ENCODE measurements around the gene PRKAR1A.

PRKAR1A gene

GRCh38 chr17:68568581-68568980 lies 56.4 kb downstream of the PRKAR1A start:
- no peak overlapping the region for H4K91ac ChIP-seq (ENCODE audit: low read depth, low read length, poor library complexity)
- no peak overlapping the region for H3K4me3 ChIP-seq (ENCODE audit: low read length in 2 of 2)
- H3K23ac ChIP-seq (ENCODE audit: low read depth, low read length, poor library complexity): no peak overlapping the region
- H3K27ac ChIP-seq (replicated peaks; ENCODE audit: low read length): no peak overlapping the region
- peaks cover 0 to 27% (median 0%) of the 10 kb centered on the region in 3 experiments for H3K27me3 ChIP-seq (ENCODE audit: control insufficient read depth in 3 of 3, insufficient read depth in 3 of 3, low read depth in 1 of 3, low read length in 3 of 3)
- H3K4ac ChIP-seq (ENCODE audit: low read length): no peak overlapping the region
- no peak overlapping the region for H2BK120ac ChIP-seq (ENCODE audit: low read depth, low read length)
- H2AFZ ChIP-seq (ENCODE audit: low read length): no peak overlapping the region
- H3K9ac ChIP-seq (ENCODE audit: low read depth, low read length, poor library complexity): no peak overlapping the region
- H3K18ac ChIP-seq (ENCODE audit: low read length): no peak overlapping the region
- H3K79me1 ChIP-seq (ENCODE audit: low read depth, low read length): no peaks in the 10 kb centered on the region
- H4K8ac ChIP-seq (ENCODE audit: low read depth, low read length): no peak overlapping the region
- H3K36me3 ChIP-seq (replicated peaks in 1 of 2; ENCODE audit: control insufficient read depth in 2 of 2, insufficient read depth in 2 of 2, low read length in 2 of 2): no peaks in the 10 kb centered on the region
- H3K4me1 ChIP-seq (ENCODE audit: control insufficient read depth in 2 of 2, insufficient read depth in 1 of 2, low read depth in 1 of 2, low read length in 2 of 2): no peaks in the 10 kb centered on the region
- no peak overlapping the region for H3K4me2 ChIP-seq (ENCODE audit: insufficient read depth, low read length, poor library complexity, severe bottlenecking)
- no peak overlapping the region for H2AK5ac ChIP-seq (ENCODE audit: low read depth, low read length)
- no CpG with 5 or more reads among the region's 2 CpGs for WGBS, 2 donors (ENCODE audit: extremely low coverage in 2 of 2, insufficient read length in 2 of 2, insufficient replicate concordance in 1 of 2)
- no peak overlapping the region for H2BK12ac ChIP-seq (ENCODE audit: low read length)
- H2BK5ac ChIP-seq (ENCODE audit: low read length): no peak overlapping the region
- no peaks in the 10 kb centered on the region for H3K9me3 ChIP-seq (replicated peaks in 1 of 2; ENCODE audit: control insufficient read depth in 2 of 2, insufficient read depth in 1 of 2, low read depth in 1 of 2, low read length in 2 of 2)
- no peak for DNase-seq (ENCODE audit: low spot score)
- H2BK15ac ChIP-seq (ENCODE audit: low read length): no peak overlapping the region
- H3K14ac ChIP-seq (ENCODE audit: low read length): no peak overlapping the region

GRCh38 chr17:68569346-68569745 lies 57.1 kb downstream of the PRKAR1A start:
- Histone ChIP-seq H3K4me3 (ENCODE audit: low read length in 2 of 2) (no peak overlapping the region), H3K9ac (ENCODE audit: low read depth, low read length, poor library complexity) (no peak overlapping the region), H3K4ac (ENCODE audit: low read length) (no peak overlapping the region), H3K79me1 (ENCODE audit: low read depth, low read length) (no peaks in the 10 kb centered on the region), H2BK5ac (ENCODE audit: low read length) (no peak overlapping the region), H3K9me3 (replicated peaks in 1 of 2; ENCODE audit: control insufficient read depth in 2 of 2, insufficient read depth in 1 of 2, low read depth in 1 of 2, low read length in 2 of 2) (no peaks in the 10 kb centered on the region), H2BK120ac (ENCODE audit: low read depth, low read length) (no peak overlapping the region), H2BK15ac (ENCODE audit: low read length) (no peak overlapping the region), H3K36me3 (replicated peaks in 1 of 2; ENCODE audit: control insufficient read depth in 2 of 2, insufficient read depth in 2 of 2, low read length in 2 of 2) (no peaks in the 10 kb centered on the region), H3K18ac (ENCODE audit: low read length) (no peak overlapping the region), H4K8ac (ENCODE audit: low read depth, low read length) (no peak overlapping the region), H3K4me2 (ENCODE audit: insufficient read depth, low read length, poor library complexity, severe bottlenecking) (no peak overlapping the region), H3K27ac (replicated peaks; ENCODE audit: low read length) (no peak overlapping the region), H3K27me3 (ENCODE audit: control insufficient read depth in 3 of 3, insufficient read depth in 3 of 3, low read depth in 1 of 3, low read length in 3 of 3) (peaks cover 0 to 27% (median 0%) of the 10 kb centered on the region in 3 experiments), H3K14ac (ENCODE audit: low read length) (no peak overlapping the region), H4K91ac (ENCODE audit: low read depth, low read length, poor library complexity) (no peak overlapping the region), H3K23ac (ENCODE audit: low read depth, low read length, poor library complexity) (no peak overlapping the region), H2AK5ac (ENCODE audit: low read depth, low read length) (no peak overlapping the region), H2BK12ac (ENCODE audit: low read length) (no peak overlapping the region), H2AFZ (ENCODE audit: low read length) (no peak overlapping the region), H3K4me1 (ENCODE audit: control insufficient read depth in 2 of 2, insufficient read depth in 1 of 2, low read depth in 1 of 2, low read length in 2 of 2) (no peaks in the 10 kb centered on the region)
- no peak for DNase-seq (ENCODE audit: low spot score)

GRCh38 chr17:68570526-68570925 lies 58.3 kb downstream of the PRKAR1A start:
- H3K4me3 ChIP-seq (ENCODE audit: low read length in 2 of 2): no peak overlapping the region
- no peak overlapping the region for H4K8ac ChIP-seq (ENCODE audit: low read depth, low read length)
- H3K4me1 ChIP-seq (ENCODE audit: control insufficient read depth in 2 of 2, insufficient read depth in 1 of 2, low read depth in 1 of 2, low read length in 2 of 2): no peaks in the 10 kb centered on the region
- no peak overlapping the region for H4K91ac ChIP-seq (ENCODE audit: low read depth, low read length, poor library complexity)
- H3K4me2 ChIP-seq (ENCODE audit: insufficient read depth, low read length, poor library complexity, severe bottlenecking): no peak overlapping the region
- WGBS, 2 donors (ENCODE audit: extremely low coverage in 2 of 2, insufficient read length in 2 of 2, insufficient replicate concordance in 1 of 2): no CpG with 5 or more reads among the region's 1 CpG
- no peak overlapping the region for H2BK12ac ChIP-seq (ENCODE audit: low read length)
- no peaks in the 10 kb centered on the region for H3K9me3 ChIP-seq (replicated peaks in 1 of 2; ENCODE audit: control insufficient read depth in 2 of 2, insufficient read depth in 1 of 2, low read depth in 1 of 2, low read length in 2 of 2)
- no peak overlapping the region for H2BK15ac ChIP-seq (ENCODE audit: low read length)
- no peak overlapping the region for H2BK120ac ChIP-seq (ENCODE audit: low read depth, low read length)
- H2BK5ac ChIP-seq (ENCODE audit: low read length): no peak overlapping the region
- H2AFZ ChIP-seq (ENCODE audit: low read length): no peak overlapping the region
- no peak overlapping the region for H3K9ac ChIP-seq (ENCODE audit: low read depth, low read length, poor library complexity)
- H3K18ac ChIP-seq (ENCODE audit: low read length): no peak overlapping the region
- no peak overlapping the region for H3K27ac ChIP-seq (replicated peaks; ENCODE audit: low read length)
- H3K4ac ChIP-seq (ENCODE audit: low read length): no peak overlapping the region
- no peak overlapping the region for H3K23ac ChIP-seq (ENCODE audit: low read depth, low read length, poor library complexity)
- peaks cover 0 to 19% (median 0%) of the 10 kb centered on the region in 3 experiments for H3K27me3 ChIP-seq (ENCODE audit: control insufficient read depth in 3 of 3, insufficient read depth in 3 of 3, low read depth in 1 of 3, low read length in 3 of 3)
- no peaks in the 10 kb centered on the region for H3K36me3 ChIP-seq (replicated peaks in 1 of 2; ENCODE audit: control insufficient read depth in 2 of 2, insufficient read depth in 2 of 2, low read length in 2 of 2)
- no peak overlapping the region for H2AK5ac ChIP-seq (ENCODE audit: low read depth, low read length)
- no peak for DNase-seq (ENCODE audit: low spot score)
- H3K79me1 ChIP-seq (ENCODE audit: low read depth, low read length): no peaks in the 10 kb centered on the region
- H3K14ac ChIP-seq (ENCODE audit: low read length): no peak overlapping the region

- peaks cover 0 to 9% (median 0%) of the 10 kb centered on the region in 3 experiments for H3K27me3 ChIP-seq (ENCODE audit: control insufficient read depth in 3 of 3, insufficient read depth in 3 of 3, low read depth in 1 of 3, low read length in 3 of 3)
- H3K14ac ChIP-seq (ENCODE audit: low read length): no peak overlapping the region
- no peak overlapping the region for H3K18ac ChIP-seq (ENCODE audit: low read length)
- H2BK15ac ChIP-seq (ENCODE audit: low read length): no peak overlapping the region
- H3K4ac ChIP-seq (ENCODE audit: low read length): no peak overlapping the region
- H2AFZ ChIP-seq (ENCODE audit: low read length): no peak overlapping the region
- no peak overlapping the region for H2AK5ac ChIP-seq (ENCODE audit: low read depth, low read length)
- no peak overlapping the region for H2BK12ac ChIP-seq (ENCODE audit: low read length)
- H3K9me3 ChIP-seq (replicated peaks in 1 of 2; ENCODE audit: control insufficient read depth in 2 of 2, insufficient read depth in 1 of 2, low read depth in 1 of 2, low read length in 2 of 2): no peaks in the 10 kb centered on the region
- H4K8ac ChIP-seq (ENCODE audit: low read depth, low read length): no peak overlapping the region
- no peak overlapping the region for H3K4me3 ChIP-seq (ENCODE audit: low read length in 2 of 2)
- no peak overlapping the region for H2BK120ac ChIP-seq (ENCODE audit: low read depth, low read length)
- H3K79me1 ChIP-seq (ENCODE audit: low read depth, low read length): no peaks in the 10 kb centered on the region
- no peaks in the 10 kb centered on the region for H3K36me3 ChIP-seq (replicated peaks in 1 of 2; ENCODE audit: control insufficient read depth in 2 of 2, insufficient read depth in 2 of 2, low read length in 2 of 2)
- no peak overlapping the region for H3K27ac ChIP-seq (replicated peaks; ENCODE audit: low read length)
- no peak overlapping the region for H3K4me2 ChIP-seq (ENCODE audit: insufficient read depth, low read length, poor library complexity, severe bottlenecking)
- no peaks in the 10 kb centered on the region for H3K4me1 ChIP-seq (ENCODE audit: control insufficient read depth in 2 of 2, insufficient read depth in 1 of 2, low read depth in 1 of 2, low read length in 2 of 2)
- no peak overlapping the region for H3K9ac ChIP-seq (ENCODE audit: low read depth, low read length, poor library complexity)
- no peak for DNase-seq (ENCODE audit: low spot score)
- no peak overlapping the region for H3K23ac ChIP-seq (ENCODE audit: low read depth, low read length, poor library complexity)
- no peak overlapping the region for H2BK5ac ChIP-seq (ENCODE audit: low read length)
- H4K91ac ChIP-seq (ENCODE audit: low read depth, low read length, poor library complexity): no peak overlapping the region
- WGBS, 2 donors (ENCODE audit: extremely low coverage in 2 of 2, insufficient read length in 2 of 2, insufficient replicate concordance in 1 of 2): no CpG with 5 or more reads among the region's 6 CpGs
Observed at GRCh38 chr17:68572138-68572842, 60.1 kb downstream of the PRKAR1A start.

Data from neuronal stem cell (in vitro differentiated cells).